Panc1 (cell line): ENCODE data around the gene OR10P1. TPM values are rescaled to one million over a fixed set of nuclear protein-coding genes. Genes with fewer than 3 reads are reported as not detected.

ENCODE experiments used
- ATAC-seq: fragments of 200-7000 bp; cut with Tn5 transposase; 2 replicates; pipeline ENCODE4 v1.9.1; 2020; ENCODE audit warnings: mild to moderate bottlenecking, moderate library complexity
- BruUV-seq: library from RNA; stranded (reverse); fragments of 400-500 nt; replicated peaks from 2 replicates; lab custom pipeline; 2021; lab: Mats Ljungman, UMichigan
- CTCF ChIA-PET: fragments of 300-600 bp; sonication (Branson Sonifier 250); formaldehyde crosslinking; loops from one replicate; lab custom pipeline; 2022; ENCODE audit warnings: antibody characterized with exemption; lab: Charles Lee
- POLR2A ChIA-PET: fragments of 300-600 bp; sonication (Branson Sonifier 250); formaldehyde crosslinking; loops from one replicate; lab custom pipeline; 2022; ENCODE audit warnings: antibody characterized with exemption; lab: Charles Lee
- DNase-seq: peaks from one replicate; pipeline ENCODE4 v3.0.0-alpha.2; 2010; ENCODE audit warnings: low read depth, low spot score
- H3K27ac ChIP-seq: 2 replicates; pipeline ENCODE4 v1.5.1; 2011; ENCODE audit warnings: mild to moderate bottlenecking, low read length, inconsistent platforms
- H3K27me3 ChIP-seq: fragments of 200-500 bp; sonication (Bioruptor generic); 2 replicates; pipeline ENCODE4 v1.6.0; 2014; ENCODE audit warnings: low read length, inconsistent platforms; ENCODE audit not compliant: control insufficient read depth, insufficient read depth
- H3K36me3 ChIP-seq: fragments of 200-500 bp; sonication (Bioruptor generic); 2 replicates; pipeline ENCODE4 v1.5.1; 2014; ENCODE audit warnings: inconsistent platforms, mild to moderate bottlenecking, low read length, moderate library complexity; ENCODE audit not compliant: control insufficient read depth, insufficient read depth
- H3K4me1 ChIP-seq: 2 replicates; pipeline ENCODE4 v1.5.1; 2011; ENCODE audit warnings: inconsistent platforms, mild to moderate bottlenecking, low read length, moderate library complexity; ENCODE audit not compliant: control insufficient read depth, insufficient read depth
- H3K4me3 ChIP-seq, 2 experiments: 2 replicates each; pipeline ENCODE4 v1.5.1; 2011 to 2012; ENCODE audit warnings: low read depth in 2 of 2, low read length in 2 of 2, mild to moderate bottlenecking in 2 of 2, inconsistent platforms in 1 of 2, moderate library complexity in 1 of 2
- H3K9me3 ChIP-seq: fragments of 200-500 bp; sonication (Bioruptor generic); 2 replicates; pipeline ENCODE4 v1.5.1; 2014; ENCODE audit warnings: low read depth, mild to moderate bottlenecking, inconsistent platforms, low read length, moderate library complexity; ENCODE audit not compliant: control insufficient read depth, insufficient read depth
- CTCF ChIP-seq: fragments of 450-650 bp; IDR thresholded peaks from 2 replicates; pipeline ENCODE4 v1.5.1; 2017; ENCODE audit warnings: mild to moderate bottlenecking
- POLR2AphosphoS5 ChIP-seq: IDR thresholded peaks from 2 replicates; pipeline ENCODE4 v1.6.1; 2012; ENCODE audit warnings: mild to moderate bottlenecking, low read depth, low read length, moderate library complexity
- SIN3A ChIP-seq: IDR thresholded peaks from 2 replicates; pipeline ENCODE4 v1.6.1; 2012; ENCODE audit warnings: low read depth, mild to moderate bottlenecking, low read length, moderate library complexity, borderline replicate concordance; ENCODE audit not compliant: insufficient read depth
- TCF7L2 ChIP-seq: IDR thresholded peaks from 2 replicates; pipeline ENCODE4 v1.6.1; 2011; ENCODE audit warnings: mild to moderate bottlenecking, low read depth, low read length, inconsistent platforms
- in situ Hi-C: cut with HindIII; loops from 2 replicates; pipeline ENCODE4 v1.10.0; 2016; ENCODE audit warnings: low sequenced_read_pairs, low pct_unique_long_range_greater_than_20kb
- intact Hi-C: fragments of 100-400 bp; cut with micrococcal nuclease; formaldehyde crosslinking; loops from one replicate; pipeline ENCODE4 v1.10.0; 2022; ENCODE audit not compliant: unreplicated experiment
- total RNA-seq: library from RNA; stranded (reverse); gene quantifications from one replicate; pipeline ENCODE4 v1.2.1, GENCODE V29; 2021; ENCODE audit not compliant: unreplicated experiment
- TF ChIP-seq, protein P1 (sequence below), 2 experiments: IDR thresholded peaks; 2 replicates each; pipeline ENCODE4 v1.6.1; 2011 to 2012; ENCODE audit warnings: low read depth in 2 of 2, control low read depth in 1 of 2, low read length in 1 of 2, mild to moderate bottlenecking in 1 of 2, moderate library complexity in 1 of 2; ENCODE audit not compliant: insufficient read depth in 1 of 2

Gene OR10P1
- total RNA-seq, 1 experiment from 2014 or later = not detected

DNA sequence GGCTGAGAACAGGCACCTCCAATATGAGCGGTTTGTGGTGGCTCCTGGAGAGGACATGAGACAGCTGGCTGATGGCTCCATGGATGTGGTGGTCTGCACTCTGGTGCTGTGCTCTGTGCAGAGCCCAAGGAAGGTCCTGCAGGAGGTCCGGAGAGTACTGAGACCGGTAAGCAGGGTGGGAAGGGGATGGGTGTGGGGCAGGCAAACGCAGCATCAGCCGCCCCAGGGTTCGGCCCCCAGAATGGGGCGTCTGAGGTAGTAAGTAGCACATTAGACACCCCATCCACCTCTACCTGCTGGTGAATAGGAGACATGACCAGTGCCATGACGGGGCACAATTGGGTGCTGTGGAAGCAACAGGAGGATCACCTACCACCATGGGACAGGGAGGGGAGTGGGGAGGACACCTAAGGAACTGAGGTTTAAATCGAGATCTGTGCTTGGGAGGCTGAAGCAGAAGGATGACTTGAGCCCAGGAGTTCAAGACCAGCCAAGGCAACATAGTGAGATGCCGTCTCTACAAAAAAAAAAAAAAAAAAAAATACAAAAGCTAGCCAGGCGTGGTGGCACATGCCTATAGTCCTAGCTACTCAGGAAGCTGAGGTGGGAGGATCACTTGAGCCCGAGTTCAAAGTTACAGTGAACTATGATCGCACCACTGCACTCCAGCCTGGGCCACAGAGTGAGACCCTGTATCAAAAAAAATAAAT lies 45.5 kb downstream of the OR10P1 start:
- CTCF ChIA-PET = interaction anchor here (0.6 to 1.4 kb wide), 12 partner anchors 11 to 681 kb away, joined by 3 to 11 read pairs (median 4); no protein-coding TSS in a partner anchor

GRCh38 chr12:55683676-55684075 lies 47.0 kb downstream of the OR10P1 start:
- intact Hi-C loops = no loop called here
- CTCF ChIA-PET = no interaction called here

More for the DNA sequence above, 45.5 kb downstream of the OR10P1 start:
- Histone ChIP-seq H3K27me3 (no peaks in the 10 kb centered on the region), H3K4me3 (peak overlapping the region; percentile 38 to 64), H3K9me3 (no peaks in the 10 kb centered on the region), H3K27ac (0 out of 2 replicates have a peak overlapping the region, but pooled peaks have one; percentile 18), H3K4me1 (peaks cover 5% of the 10 kb centered on the region; the same call in 1 of the 2 replicates), H3K36me3 (no peaks in the 10 kb centered on the region)
- ATAC-seq = peak; percentile 54
- in situ Hi-C loops = no loop called here
- POLR2A ChIA-PET = no interaction called here
- intact Hi-C loops = no loop called here
- no peak for DNase-seq
- BruUV-seq = no TSS peak
- TF ChIP-seq TCF7L2 (no peak), SIN3A (no peak), CTCF (no peak), POLR2AphosphoS5 (no peak)
- TF ChIP-seq, protein P1, sequence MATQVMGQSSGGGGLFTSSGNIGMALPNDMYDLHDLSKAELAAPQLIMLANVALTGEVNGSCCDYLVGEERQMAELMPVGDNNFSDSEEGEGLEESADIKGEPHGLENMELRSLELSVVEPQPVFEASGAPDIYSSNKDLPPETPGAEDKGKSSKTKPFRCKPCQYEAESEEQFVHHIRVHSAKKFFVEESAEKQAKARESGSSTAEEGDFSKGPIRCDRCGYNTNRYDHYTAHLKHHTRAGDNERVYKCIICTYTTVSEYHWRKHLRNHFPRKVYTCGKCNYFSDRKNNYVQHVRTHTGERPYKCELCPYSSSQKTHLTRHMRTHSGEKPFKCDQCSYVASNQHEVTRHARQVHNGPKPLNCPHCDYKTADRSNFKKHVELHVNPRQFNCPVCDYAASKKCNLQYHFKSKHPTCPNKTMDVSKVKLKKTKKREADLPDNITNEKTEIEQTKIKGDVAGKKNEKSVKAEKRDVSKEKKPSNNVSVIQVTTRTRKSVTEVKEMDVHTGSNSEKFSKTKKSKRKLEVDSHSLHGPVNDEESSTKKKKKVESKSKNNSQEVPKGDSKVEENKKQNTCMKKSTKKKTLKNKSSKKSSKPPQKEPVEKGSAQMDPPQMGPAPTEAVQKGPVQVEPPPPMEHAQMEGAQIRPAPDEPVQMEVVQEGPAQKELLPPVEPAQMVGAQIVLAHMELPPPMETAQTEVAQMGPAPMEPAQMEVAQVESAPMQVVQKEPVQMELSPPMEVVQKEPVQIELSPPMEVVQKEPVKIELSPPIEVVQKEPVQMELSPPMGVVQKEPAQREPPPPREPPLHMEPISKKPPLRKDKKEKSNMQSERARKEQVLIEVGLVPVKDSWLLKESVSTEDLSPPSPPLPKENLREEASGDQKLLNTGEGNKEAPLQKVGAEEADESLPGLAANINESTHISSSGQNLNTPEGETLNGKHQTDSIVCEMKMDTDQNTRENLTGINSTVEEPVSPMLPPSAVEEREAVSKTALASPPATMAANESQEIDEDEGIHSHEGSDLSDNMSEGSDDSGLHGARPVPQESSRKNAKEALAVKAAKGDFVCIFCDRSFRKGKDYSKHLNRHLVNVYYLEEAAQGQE (IDR thresholded peaks at IDR 0.05; ENCODE audit: insufficient read depth in 1 of 2, low read depth in 2 of 2, low read length in 1 of 2) = no peak

More at GRCh38 chr12:55683676-55684075, 47.0 kb downstream of the OR10P1 start:
- Histone ChIP-seq H3K4me3 (no peak overlapping the region), H3K27ac (no peak overlapping the region), H3K4me1 (peaks cover 5% of the 10 kb centered on the region; the same call in 1 of the 2 replicates), H3K36me3 (no peaks in the 10 kb centered on the region), H3K9me3 (no peaks in the 10 kb centered on the region), H3K27me3 (no peaks in the 10 kb centered on the region)
- no TSS peak for BruUV-seq
- POLR2A ChIA-PET = no interaction called here
- in situ Hi-C loops = no loop called here
- DNase-seq = no peak
- no peak for ATAC-seq
- TF ChIP-seq SIN3A (no peak), TCF7L2 (no peak), CTCF (no peak), POLR2AphosphoS5 (no peak)
- TF ChIP-seq, protein P1 (IDR thresholded peaks at IDR 0.05; ENCODE audit: insufficient read depth in 1 of 2, low read depth in 2 of 2, low read length in 1 of 2) = no peak
